Suppressor macrophage treated with lipopolysaccharide for 4 hours (primary cell): ENCODE data around the gene GIMAP6.
"Not testable (repeated sequence)": the region's sequence is repeated elsewhere in the genome, so short reads cannot be mapped to it uniquely, and the experiment has no call there.

Experiments used
- DNase-seq: peaks from one replicate; pipeline ENCODE4 v3.0.0-alpha.2; 2020

Gene GIMAP6

GRCh38 chr7:150631866-150632864 lies at the start of gene GIMAP6:
TSS of gene GIMAP6 (minus strand) at chr7:150632385. CDS start at chr7:150630142, 2,243 bp downstream.
- peak; percentile 67 for DNase-seq

GRCh38 chr7:150680364-150680763 lies 48.2 kb upstream of the GIMAP6 start:
- DNase-seq: not testable (repeated sequence)

- not testable (repeated sequence) for DNase-seq
Observed at GRCh38 chr7:150678601-150679000, 46.4 kb upstream of the GIMAP6 start.

- not testable (repeated sequence) for DNase-seq
Observed at GRCh38 chr7:150676854-150677253, 44.7 kb upstream of the GIMAP6 start.

GRCh38 chr7:150676276-150676675 lies 44.1 kb upstream of the GIMAP6 start:
- peak; percentile 65 for DNase-seq

- DNase-seq: no peak
Observed at GRCh38 chr7:150675714-150676113, 43.5 kb upstream of the GIMAP6 start.

- not testable (repeated sequence) for DNase-seq
Observed at GRCh38 chr7:150671798-150672585, 39.8 kb upstream of the GIMAP6 start.

- DNase-seq: no peak
Observed at GRCh38 chr7:150668977-150669376, 36.8 kb upstream of the GIMAP6 start.

- no peak for DNase-seq
Observed at GRCh38 chr7:150668472-150668911, 36.3 kb upstream of the GIMAP6 start.

- DNase-seq: peak; percentile 29
Observed at GRCh38 chr7:150666412-150666811, 34.2 kb upstream of the GIMAP6 start.

GRCh38 chr7:150665896-150666295 lies 33.7 kb upstream of the GIMAP6 start:
- DNase-seq: peak; percentile 43

GRCh38 chr7:150665089-150665748 lies 33.0 kb upstream of the GIMAP6 start:
- DNase-seq: peak; percentile 58

- no peak for DNase-seq
Observed at GRCh38 chr7:150663802-150664494, 31.8 kb upstream of the GIMAP6 start.

GRCh38 chr7:150662821-150663220 lies 30.6 kb upstream of the GIMAP6 start:
- DNase-seq: not testable (repeated sequence)

- no peak for DNase-seq
Observed at GRCh38 chr7:150660939-150661613, 28.9 kb upstream of the GIMAP6 start.

- no peak for DNase-seq
Observed at GRCh38 chr7:150657526-150657925, 25.3 kb upstream of the GIMAP6 start.

- no peak for DNase-seq
Observed at GRCh38 chr7:150656047-150656446, 23.9 kb upstream of the GIMAP6 start.

- no peak for DNase-seq
Observed at GRCh38 chr7:150654692-150655091, 22.5 kb upstream of the GIMAP6 start.

GRCh38 chr7:150649080-150649385 lies 16.8 kb upstream of the GIMAP6 start:
- no peak for DNase-seq

GRCh38 chr7:150648353-150649079 lies 16.3 kb upstream of the GIMAP6 start:
- no peak for DNase-seq
